HT-29 (cell line): ENCODE measurements around the gene C16orf54. TPM values are rescaled to one million over a fixed set of nuclear protein-coding genes. Genes with fewer than 3 reads are reported as not detected.
A peak's percentile ranks its signal among the peaks of the same experiment; 100 is the strongest.
"Not testable (repeated sequence)": the region's sequence is repeated elsewhere in the genome, so short reads cannot be mapped to it uniquely, and the experiment has no call there.

Source experiments
- DNase-seq: peaks from one replicate; pipeline ENCODE4 v3.0.0-alpha.2; 2015; ENCODE audit warnings: low spot score
- total RNA-seq: library from RNA; depleted of rRNA; stranded (reverse); fragments of >200 nt; shearing (Covaris generic); gene quantifications from 2 replicates; pipeline ENCODE4 v1.2.3, GENCODE V29; 2014; rRNA removed

C16orf54 gene
- 0.05 and 0.36 TPM in 2 replicates for total RNA-seq

- DNase-seq = no peak
Observed at GRCh38 chr16:29745853-29746345, at the start of gene C16orf54. C16orf54 (minus strand) TSS chr16:29745990; CDS start chr16:29744951, 1,039 bp downstream.

- no peak for DNase-seq
Observed at GRCh38 chr16:29794231-29794710, 48.5 kb upstream of the C16orf54 start.

- DNase-seq = not testable (repeated sequence)
Observed at GRCh38 chr16:29793153-29793552, 47.4 kb upstream of the C16orf54 start.

- no peak for DNase-seq
Observed at GRCh38 chr16:29791845-29792807, 46.3 kb upstream of the C16orf54 start.

- peak; percentile 32 for DNase-seq
Observed at GRCh38 chr16:29790949-29791844, 45.4 kb upstream of the C16orf54 start.

GRCh38 chr16:29790183-29790948, 44.6 kb upstream of the C16orf54 start, which contains the start of gene KIF22:
KIF22 (plus strand) TSS chr16:29790751; CDS start chr16:29790760, 9 bp downstream.
- DNase-seq = peak; percentile 99

- DNase-seq = no peak
Observed at GRCh38 chr16:29789775-29790182, 44.0 kb upstream of the C16orf54 start.

GRCh38 chr16:29787155-29787554, 41.4 kb upstream of the C16orf54 start:
- DNase-seq = not testable (repeated sequence)

- no peak for DNase-seq
Observed at GRCh38 chr16:29784901-29785500, 39.2 kb upstream of the C16orf54 start.

- no peak for DNase-seq
Observed at GRCh38 chr16:29784157-29784556, 38.4 kb upstream of the C16orf54 start.

- not testable (repeated sequence) for DNase-seq
Observed at GRCh38 chr16:29783094-29783953, 37.5 kb upstream of the C16orf54 start.

- DNase-seq = no peak
Observed at GRCh38 chr16:29779474-29779873, 33.7 kb upstream of the C16orf54 start.

GRCh38 chr16:29777576-29778350, 32.0 kb upstream of the C16orf54 start, which contains the start of gene ZG16:
ZG16 (plus strand) TSS chr16:29778256; CDS start chr16:29779267, 1,011 bp downstream.
- DNase-seq = no peak

- peak; percentile 7 for DNase-seq
Observed at GRCh38 chr16:29775742-29776408, 30.1 kb upstream of the C16orf54 start.

GRCh38 chr16:29774730-29775129, 28.9 kb upstream of the C16orf54 start:
- DNase-seq = no peak

- not testable (repeated sequence) for DNase-seq
Observed at GRCh38 chr16:29772330-29772729, 26.5 kb upstream of the C16orf54 start.

GRCh38 chr16:29770250-29770929, 24.6 kb upstream of the C16orf54 start:
- DNase-seq = no peak
